Measurements from ENCODE around the gene CCK. TPM values are rescaled to one million over a fixed set of nuclear protein-coding genes. Genes with fewer than 3 reads are reported as not detected.

Gene CCK, protein sequence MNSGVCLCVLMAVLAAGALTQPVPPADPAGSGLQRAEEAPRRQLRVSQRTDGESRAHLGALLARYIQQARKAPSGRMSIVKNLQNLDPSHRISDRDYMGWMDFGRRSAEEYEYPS
- total RNA-seq: not detected
- under 1 TPM in 2 of 3 donors, not detected in 1; 0.22 to 0.31 TPM for polyA plus RNA-seq
- long read RNA-seq, donor 1: 0 reads
- long read RNA-seq, donor 2: 0 reads

DNA sequence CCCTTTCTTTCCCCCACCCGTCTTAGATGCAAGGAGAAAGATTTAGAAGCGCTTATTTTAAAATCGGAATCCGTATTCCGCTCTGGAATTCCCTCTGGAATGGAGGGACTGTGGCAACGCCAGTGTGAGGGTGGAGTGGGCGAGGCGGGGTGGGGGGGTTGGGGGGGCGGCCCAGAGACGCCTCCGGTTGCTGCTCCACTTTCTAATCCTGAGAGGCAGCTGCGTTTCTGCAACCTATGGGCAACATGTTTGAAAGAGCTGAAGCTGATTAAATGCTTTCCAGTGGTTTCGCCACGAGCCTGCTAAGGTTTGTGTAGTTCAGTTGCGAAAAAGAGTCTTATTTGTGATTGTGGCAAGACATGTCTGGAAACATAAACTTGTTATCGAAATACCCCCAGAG, at the start of gene CCK:
TSS of gene CCK (minus strand) at position 101 of the 400 bp plus-strand sequence. CDS start 2,555 bp downstream, outside the sequence.
- TF ChIP-seq, protein P1, sequence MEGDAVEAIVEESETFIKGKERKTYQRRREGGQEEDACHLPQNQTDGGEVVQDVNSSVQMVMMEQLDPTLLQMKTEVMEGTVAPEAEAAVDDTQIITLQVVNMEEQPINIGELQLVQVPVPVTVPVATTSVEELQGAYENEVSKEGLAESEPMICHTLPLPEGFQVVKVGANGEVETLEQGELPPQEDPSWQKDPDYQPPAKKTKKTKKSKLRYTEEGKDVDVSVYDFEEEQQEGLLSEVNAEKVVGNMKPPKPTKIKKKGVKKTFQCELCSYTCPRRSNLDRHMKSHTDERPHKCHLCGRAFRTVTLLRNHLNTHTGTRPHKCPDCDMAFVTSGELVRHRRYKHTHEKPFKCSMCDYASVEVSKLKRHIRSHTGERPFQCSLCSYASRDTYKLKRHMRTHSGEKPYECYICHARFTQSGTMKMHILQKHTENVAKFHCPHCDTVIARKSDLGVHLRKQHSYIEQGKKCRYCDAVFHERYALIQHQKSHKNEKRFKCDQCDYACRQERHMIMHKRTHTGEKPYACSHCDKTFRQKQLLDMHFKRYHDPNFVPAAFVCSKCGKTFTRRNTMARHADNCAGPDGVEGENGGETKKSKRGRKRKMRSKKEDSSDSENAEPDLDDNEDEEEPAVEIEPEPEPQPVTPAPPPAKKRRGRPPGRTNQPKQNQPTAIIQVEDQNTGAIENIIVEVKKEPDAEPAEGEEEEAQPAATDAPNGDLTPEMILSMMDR (IDR thresholded peaks at IDR 0.05): no peak
- DNase-seq: no peak
- Histone ChIP-seq H3K27ac (no peak within 1 kb of the TSS), H3K36me3 (ENCODE audit: insufficient read depth in 1 of 2, low read depth in 1 of 2) (no peaks in the 10 kb centered on the region), H3K27me3 (ENCODE audit: insufficient read depth in 3 of 3, low read length in 2 of 3) (peaks cover 9 to 79% (median 17%) of the 10 kb centered on the region in 3 donors), H3K4me3 (peak within 1 kb of the TSS; percentile 42), H3K9me3 (no peaks in the 10 kb centered on the region), H3K4me1 (peaks cover 5% of the 10 kb centered on the region)
- WGBS, 3 donors: 27 to 36% (median 32%) methylated on average over 16 of the region's 16 CpGs
- no peak for ATAC-seq
- intact Hi-C loops (cut with DNase I): no loop called here

DNA sequence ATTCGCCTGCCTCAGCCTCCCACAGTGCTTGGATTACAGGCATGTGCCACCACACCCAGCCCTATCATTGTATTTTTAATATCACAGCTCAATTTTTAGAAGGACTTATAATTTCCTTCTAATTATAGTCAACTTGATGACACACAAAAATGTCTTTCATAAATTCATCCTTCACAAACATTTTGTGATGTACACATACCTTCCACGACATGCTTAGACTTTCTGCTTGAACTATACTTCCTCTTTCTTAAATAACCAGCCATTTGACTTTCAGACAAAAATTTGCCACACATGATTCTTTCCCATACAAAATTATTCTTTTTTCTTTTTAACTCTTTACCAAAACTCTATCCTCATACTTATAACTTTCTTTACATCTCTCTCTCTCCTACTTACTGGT, 48.4 kb upstream of the CCK start:
- TF ChIP-seq, protein P1 (IDR thresholded peaks at IDR 0.05): no peak
- no peak for DNase-seq
- Histone ChIP-seq H3K27ac (no peak overlapping the region), H3K36me3 (ENCODE audit: insufficient read depth in 1 of 2, low read depth in 1 of 2) (no peaks in the 10 kb centered on the region), H3K4me3 (no peak overlapping the region), H3K4me1 (no peaks in the 10 kb centered on the region), H3K27me3 (ENCODE audit: insufficient read depth in 3 of 3, low read length in 2 of 3) (no peaks in the 10 kb centered on the region), H3K9me3 (peaks cover 27% of the 10 kb centered on the region)
- ATAC-seq: no peak
- intact Hi-C loops (cut with DNase I): no loop called here
- 56 to 61% (median 57%) methylated on average over 2 of the region's 2 CpGs for WGBS, 3 donors

DNA sequence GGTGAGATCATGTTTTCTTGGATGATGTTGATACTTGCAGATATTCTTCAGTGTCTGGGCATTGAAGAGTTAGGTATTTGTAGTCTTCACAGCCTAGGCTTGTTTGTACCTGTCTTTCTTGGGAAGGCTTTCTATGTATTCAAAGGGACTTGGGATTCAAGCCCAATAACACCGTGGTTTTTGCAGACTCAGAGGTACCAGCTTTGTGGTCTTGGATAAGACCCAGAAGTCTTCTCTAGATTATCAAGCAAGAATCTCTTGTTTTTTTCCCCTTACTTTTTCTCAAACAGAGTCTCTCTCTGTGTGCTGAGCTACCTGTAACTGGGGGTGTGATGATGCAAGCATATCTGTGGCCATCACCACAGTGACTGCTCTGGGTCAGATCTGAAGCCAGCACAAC, 42.7 kb upstream of the CCK start:
- ATAC-seq (no peak), DNase-seq (no peak)
- Histone ChIP-seq H3K27ac (no peak overlapping the region), H3K4me3 (no peak overlapping the region), H3K4me1 (no peaks in the 10 kb centered on the region), H3K36me3 (ENCODE audit: insufficient read depth in 1 of 2, low read depth in 1 of 2) (no peaks in the 10 kb centered on the region), H3K9me3 (no peaks in the 10 kb centered on the region), H3K27me3 (ENCODE audit: insufficient read depth in 3 of 3, low read length in 2 of 3) (peaks cover 0 to 4% (median 0%) of the 10 kb centered on the region in 3 donors)
- intact Hi-C loops (cut with DNase I): no loop called here
- 71 to 76% (median 76%) methylated on average over 1 of the region's 1 CpG for WGBS, 3 donors
- TF ChIP-seq, protein P1 (IDR thresholded peaks at IDR 0.05): no peak

DNA sequence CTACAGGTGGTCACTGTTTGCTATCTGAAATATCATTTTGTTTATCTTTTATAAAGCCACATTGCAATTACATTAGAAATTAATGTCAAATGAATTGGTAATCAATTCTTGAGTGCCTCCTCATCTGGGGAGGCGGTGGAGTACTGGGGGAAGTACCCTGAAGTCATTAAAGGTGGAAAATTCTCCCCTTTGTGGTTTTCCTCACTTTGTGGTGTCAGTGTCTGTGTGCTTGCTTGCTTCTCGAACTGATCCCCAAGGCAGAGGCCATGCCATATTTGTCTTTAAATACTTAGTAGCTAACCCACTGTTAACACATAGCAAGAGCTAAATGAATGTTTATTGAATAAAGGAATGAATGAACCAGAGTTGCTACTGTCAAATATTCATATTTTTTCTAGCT, 40.5 kb upstream of the CCK start:
- H3K36me3 ChIP-seq (ENCODE audit: insufficient read depth in 1 of 2, low read depth in 1 of 2): no peaks in the 10 kb centered on the region
- peaks cover 0 to 4% (median 0%) of the 10 kb centered on the region in 3 donors for H3K27me3 ChIP-seq (ENCODE audit: insufficient read depth in 3 of 3, low read length in 2 of 3)
- no peak overlapping the region for H3K4me3 ChIP-seq
- no peaks in the 10 kb centered on the region for H3K9me3 ChIP-seq
- TF ChIP-seq, protein P1 (IDR thresholded peaks at IDR 0.05): no peak
- intact Hi-C loops (cut with DNase I): no loop called here
- WGBS, 3 donors: 47 to 67% (median 65%) methylated on average over 2 of the region's 2 CpGs
- H3K4me1 ChIP-seq: no peaks in the 10 kb centered on the region
- no peak overlapping the region for H3K27ac ChIP-seq
- ATAC-seq (no peak), DNase-seq (no peak)
